Upper lobe of left lung (tissue), 6 donors: ENCODE measurements around the gene TBX18. TPM values are rescaled to one million over a fixed set of nuclear protein-coding genes. Genes with fewer than 3 reads are reported as not detected.

ENCODE experiments used
- ATAC-seq, 2 donors: fragments of 200-7000 bp; cut with Tn5 transposase; one replicate each; pipeline ENCODE4 v1.9.1; 2022; ENCODE audit warnings: mild to moderate bottlenecking in 2 of 2, moderate library complexity in 2 of 2; ENCODE audit not compliant: low FRiP score in 2 of 2
- DNase-seq, 2 donors: peaks; one replicate each; pipeline ENCODE4 v3.0.0-alpha.2; 2019 to 2020
- H3K27ac ChIP-seq, 4 donors: fragments of 200-600 bp; sonication (generic); one replicate each; pipeline ENCODE4 v1.5.1; 2016 to 2019
- H3K27me3 ChIP-seq, 4 donors: fragments of 200-600 bp; sonication (generic); one replicate each; pipeline ENCODE4 v1.5.1; 2017 to 2019
- H3K36me3 ChIP-seq, 4 donors: fragments of 200-600 bp; sonication (generic); one replicate each; pipeline ENCODE4 v1.5.1; 2016 to 2019
- H3K4me1 ChIP-seq, 4 donors: fragments of 200-600 bp; sonication (generic); one replicate each; pipeline ENCODE4 v1.5.1; 2018 to 2019
- H3K4me3 ChIP-seq, 4 donors: fragments of 200-600 bp; sonication (generic); one replicate each; pipeline ENCODE4 v1.5.1; 2017 to 2019; ENCODE audit warnings: mild to moderate bottlenecking in 2 of 4, moderate library complexity in 1 of 4
- H3K9me3 ChIP-seq, 4 donors: fragments of 200-600 bp; sonication (generic); one replicate each; pipeline ENCODE4 v1.5.1; 2018 to 2019
- CTCF ChIP-seq, 6 experiments: fragments of 450-650 bp in 4 of 6; fragments of 200-600 bp in 2 of 6; sonication (generic) in 2 of 6; IDR thresholded peaks; one replicate each; pipeline ENCODE4 v1.5.1; 2016 to 2019; ENCODE audit warnings: antibody characterized with exemption in 6 of 6
- EP300 ChIP-seq, 4 donors: sonication (generic); formaldehyde crosslinking; IDR thresholded peaks; one replicate each; pipeline ENCODE4 v1.5.1; 2017; ENCODE audit warnings: antibody characterized with exemption in 4 of 4, control low read depth in 2 of 4
- POLR2A ChIP-seq, 4 donors: fragments of 450-650 bp; IDR thresholded peaks; one replicate each; pipeline ENCODE4 v1.5.1; 2016 to 2017; ENCODE audit warnings: antibody characterized with exemption in 4 of 4, mild to moderate bottlenecking in 2 of 4
- POLR2AphosphoS5 ChIP-seq, 2 donors: sonication (generic); formaldehyde crosslinking; IDR thresholded peaks; one replicate each; pipeline ENCODE4 v1.5.1; 2017; ENCODE audit warnings: antibody characterized with exemption in 2 of 2
- WGBS, 2 donors: methylation state at CpG; one replicate each; pipeline ENCODE4 v1.1.5; 2017 to 2018; 5-methylcytosine and 5-hydroxymethylcytosine counted together
- small RNA-seq, 4 donors: library from RNA; depleted of rRNA; stranded (forward); fragments of <200 nt; gene quantifications; one replicate each; pipeline ENCODE3, GENCODE V24; 2016
- total RNA-seq, 6 donors: library from RNA; depleted of rRNA in 4 of 6; stranded (reverse); fragments of >200 nt in 4 of 6; gene quantifications; one replicate each; pipeline versions ENCODE4 v1.1.0 to v1.2.1, GENCODE V29; 2016 to 2021
- donor health status: DM: no; HTN: no; CAD: no; lungs with moderate emphysema.
- donor health status: DM: no; HTN: yes; CAD: no; lungs with severe emphysema.

The TBX18 gene
- total RNA-seq, 6 donors from 2014 or later, result 0.20 to 0.49 (median 0.44) TPM; not detected in 3

GRCh38 chr6:84641076-84641475, 123.3 kb downstream of the TBX18 start:
- no peaks in the 10 kb centered on the region for H3K36me3 ChIP-seq
- 53 to 57% methylated on average over 4 of the region's 4 CpGs for WGBS, 2 donors
- no peak overlapping the region for H3K27ac ChIP-seq
- H3K4me3 ChIP-seq, result no peak overlapping the region
- no peaks in the 10 kb centered on the region for H3K27me3 ChIP-seq
- TF ChIP-seq POLR2A (IDR thresholded peaks at IDR 0.05) (no peak), EP300 (IDR thresholded peaks at IDR 0.05) (no peak), CTCF (IDR thresholded peaks at IDR 0.05) (no peak), POLR2AphosphoS5 (IDR thresholded peaks at IDR 0.05) (no peak)
- H3K4me1 ChIP-seq, result peaks cover 0 to 6% (median 0%) of the 10 kb centered on the region in 4 donors
- H3K9me3 ChIP-seq, result no peaks in the 10 kb centered on the region
- no peak for DNase-seq
- ATAC-seq, result no peak

- ATAC-seq, result no peak
- H3K36me3 ChIP-seq, result no peaks in the 10 kb centered on the region
- no peaks in the 10 kb centered on the region for H3K27me3 ChIP-seq
- 80 to 91% methylated on average over 3 of the region's 3 CpGs for WGBS, 2 donors
- no peak for TF ChIP-seq CTCF (IDR thresholded peaks at IDR 0.05)
- TF ChIP-seq POLR2A (IDR thresholded peaks at IDR 0.05), result no peak
- no peak for TF ChIP-seq EP300 (IDR thresholded peaks at IDR 0.05)
- no peak for TF ChIP-seq POLR2AphosphoS5 (IDR thresholded peaks at IDR 0.05)
- no peak overlapping the region for H3K27ac ChIP-seq
- H3K4me3 ChIP-seq, result no peak overlapping the region
- DNase-seq, result no peak
- peaks cover 0 to 6% (median 0%) of the 10 kb centered on the region in 4 donors for H3K4me1 ChIP-seq
- no peaks in the 10 kb centered on the region for H3K9me3 ChIP-seq
Observed at GRCh38 chr6:84639396-84639795, 125.0 kb downstream of the TBX18 start.

DNA sequence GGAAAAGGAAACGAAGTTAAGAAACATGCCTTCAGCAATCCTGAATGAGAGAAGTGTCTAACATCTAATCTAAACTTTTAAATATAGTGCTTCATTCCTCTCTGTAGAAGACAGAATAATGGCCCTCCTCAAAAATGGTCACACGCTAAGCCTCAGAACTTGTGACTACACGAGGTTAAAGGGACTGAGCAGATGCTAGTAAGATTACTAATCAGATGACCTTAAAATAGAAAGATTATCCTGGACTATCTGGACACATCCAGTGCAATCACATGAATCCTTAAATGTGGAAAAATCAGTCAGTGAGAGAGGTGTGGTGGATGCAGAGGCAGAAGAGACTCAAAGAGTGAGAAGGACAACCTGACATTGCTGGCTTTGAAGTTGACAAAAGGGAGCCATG, 126.1 kb downstream of the TBX18 start:
- Histone ChIP-seq H3K36me3 (no peaks in the 10 kb centered on the region), H3K9me3 (no peaks in the 10 kb centered on the region), H3K4me3 (no peak overlapping the region), H3K4me1 (no peaks in the 10 kb centered on the region), H3K27me3 (no peaks in the 10 kb centered on the region), H3K27ac (no peak overlapping the region)
- 58 to 70% methylated on average over 3 of the region's 3 CpGs for WGBS, 2 donors
- no peak for ATAC-seq
- no peak for DNase-seq
- TF ChIP-seq POLR2A (IDR thresholded peaks at IDR 0.05), result no peak
- no peak for TF ChIP-seq EP300 (IDR thresholded peaks at IDR 0.05)

Small RNA genes within 50 kb of the gene (small RNA-seq; reads per million reads assigned to genes)
- 0 reads per million in 4 donors for gene AL590143.1
